SK-N-DZ (cell line): ENCODE measurements around the gene FAM24A.
A peak's percentile ranks its signal among the peaks of the same experiment; 100 is the strongest.

Experiments
- DNase-seq: peaks from one replicate; pipeline ENCODE4 v3.0.0-alpha.2; 2015; ENCODE audit warnings: low spot score

Gene FAM24A

GRCh38 chr10:122930140-122930539 lies 19.7 kb downstream of the FAM24A start:
- no peak for DNase-seq

GRCh38 chr10:122931088-122931906 lies 20.9 kb downstream of the FAM24A start:
- no peak for DNase-seq

- DNase-seq, result no peak
These were observed 28.9 kb downstream of the FAM24A start for GRCh38 chr10:122939133-122939855.

DNA sequence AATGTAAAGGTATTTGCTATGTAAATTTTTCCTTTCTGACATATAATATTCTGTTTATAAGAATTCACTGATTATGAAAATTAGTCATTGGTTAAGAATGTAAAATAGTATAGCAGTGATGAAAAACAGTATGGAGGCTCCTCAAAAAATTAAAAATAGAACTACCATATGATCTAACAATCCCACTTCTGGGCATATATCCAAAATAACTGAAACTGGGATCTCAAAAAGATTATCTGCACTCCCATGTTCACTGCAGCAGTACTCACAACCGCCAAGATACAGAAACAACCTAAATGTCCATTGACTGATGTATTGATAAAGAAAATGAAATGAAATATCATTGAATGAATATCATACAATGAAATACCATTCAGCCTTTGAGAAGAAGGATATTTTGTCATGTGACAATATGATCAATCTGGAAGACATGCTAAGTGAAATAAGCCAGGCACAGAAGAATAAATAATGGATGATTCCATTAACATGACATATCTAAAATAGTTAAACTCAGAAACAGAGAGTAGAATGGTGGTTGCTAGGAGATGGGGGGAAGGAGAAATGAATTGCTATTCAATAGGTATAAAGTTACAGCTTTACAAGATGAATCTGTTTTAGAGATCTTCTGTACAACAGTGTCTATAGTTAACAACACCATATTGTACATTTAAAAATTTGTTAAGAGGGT lies 29.6 kb downstream of the FAM24A start:
- no peak for DNase-seq

GRCh38 chr10:122949296-122949695 lies 38.9 kb downstream of the FAM24A start:
- DNase-seq, result no peak

GRCh38 chr10:122953902-122954730 lies 43.7 kb downstream of the FAM24A start, which contains the start of gene C10orf88:
C10orf88 (minus strand) TSS chr10:122954227; CDS start chr10:122954178, 49 bp downstream.
- peak; percentile 99 for DNase-seq

GRCh38 chr10:122954731-122955050 lies 44.3 kb downstream of the FAM24A start:
- peak; percentile 8 for DNase-seq

GRCh38 chr10:122955892-122956291 lies 45.5 kb downstream of the FAM24A start:
- no peak for DNase-seq

- DNase-seq, result no peak
These were observed 47.1 kb downstream of the FAM24A start for GRCh38 chr10:122957474-122957873.

- DNase-seq, result no peak
These were observed 52.0 kb downstream of the FAM24A start for GRCh38 chr10:122962405-122962804.
